Measurements from ENCODE around the gene MBD6. TPM values are rescaled to one million over a fixed set of nuclear protein-coding genes. Genes with fewer than 3 reads are reported as not detected.

MBD6 gene
- polyA plus RNA-seq, 3 donors = 2.4 to 47.7 (median 2.6) TPM

DNA sequence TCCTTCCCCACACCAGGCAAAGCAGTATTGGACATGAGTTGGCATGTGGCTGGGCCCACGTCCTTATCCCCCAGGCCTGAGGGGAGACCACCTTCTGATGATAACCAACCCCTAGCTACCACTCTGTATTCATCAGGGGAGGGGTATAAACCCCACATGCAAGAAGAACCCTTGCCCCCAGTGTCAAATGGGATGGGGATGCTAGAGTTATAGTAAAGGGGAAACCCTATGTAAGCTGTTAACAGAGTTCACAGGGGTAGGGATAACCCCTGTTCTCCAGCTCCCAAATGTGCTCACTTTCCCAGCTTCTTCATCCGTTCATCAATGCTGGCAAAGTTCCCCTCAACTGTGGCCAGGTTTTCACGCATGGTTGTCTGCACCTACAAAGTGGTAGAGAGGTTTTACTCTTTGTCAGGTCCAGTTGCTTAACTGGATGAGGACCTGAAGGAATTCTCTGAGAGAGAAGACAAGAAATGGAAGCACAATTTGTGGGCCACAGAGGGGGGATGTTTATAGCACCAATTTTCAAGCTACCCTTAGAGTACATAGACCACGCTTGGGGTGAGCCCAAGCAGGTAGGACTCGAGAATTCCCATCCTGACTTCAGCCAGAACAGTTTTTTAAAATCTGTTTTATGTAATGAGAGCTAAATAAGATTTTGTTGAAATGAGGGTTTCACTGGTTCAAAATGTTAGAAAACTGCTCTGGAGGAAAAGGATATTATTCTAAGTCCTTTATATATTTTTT lies 7.9 kb downstream of the MBD6 start:
- Histone ChIP-seq H3K9ac (ENCODE audit: insufficient read depth, low read length, poor library complexity, severe bottlenecking) (no peak overlapping the region), H3K27me3 (ENCODE audit: control insufficient read depth in 2 of 2, insufficient read depth in 2 of 2, low read length in 2 of 2) (no peaks in the 10 kb centered on the region), H3K36me3 (replicated peaks in 1 of 2; ENCODE audit: control insufficient read depth in 1 of 2, insufficient read depth in 2 of 2, low read length in 2 of 2) (peaks cover 92 to 99% of the 10 kb centered on the region in 2 donors), H3K4me2 (replicated peaks; ENCODE audit: extremely low read depth, low read length, poor library complexity, severe bottlenecking) (no peak overlapping the region), H3K4me1 (ENCODE audit: control insufficient read depth in 1 of 2, insufficient read depth in 2 of 2, low read length in 2 of 2) (no peaks in the 10 kb centered on the region), H3K9me3 (replicated peaks in 1 of 2; ENCODE audit: control insufficient read depth in 1 of 2, insufficient read depth in 1 of 2, low read length in 2 of 2) (no peaks in the 10 kb centered on the region), H3K79me2 (ENCODE audit: insufficient read depth, low read length) (peaks cover 20% of the 10 kb centered on the region), H4K20me1 (ENCODE audit: insufficient read depth, low read length) (peaks cover 60% of the 10 kb centered on the region), H3K27ac (ENCODE audit: low read depth in 1 of 2, low read length in 2 of 2) (peak overlapping the region in 1 of 2 donors; percentile 49), H3K4me3 (replicated peaks in 1 of 3; ENCODE audit: low read depth in 2 of 3, low read length in 3 of 3) (no peak overlapping the region), H2AFZ (ENCODE audit: insufficient read depth, low read depth, low read length, poor library complexity, severe bottlenecking) (no peak overlapping the region)
- TF ChIP-seq, protein P1, sequence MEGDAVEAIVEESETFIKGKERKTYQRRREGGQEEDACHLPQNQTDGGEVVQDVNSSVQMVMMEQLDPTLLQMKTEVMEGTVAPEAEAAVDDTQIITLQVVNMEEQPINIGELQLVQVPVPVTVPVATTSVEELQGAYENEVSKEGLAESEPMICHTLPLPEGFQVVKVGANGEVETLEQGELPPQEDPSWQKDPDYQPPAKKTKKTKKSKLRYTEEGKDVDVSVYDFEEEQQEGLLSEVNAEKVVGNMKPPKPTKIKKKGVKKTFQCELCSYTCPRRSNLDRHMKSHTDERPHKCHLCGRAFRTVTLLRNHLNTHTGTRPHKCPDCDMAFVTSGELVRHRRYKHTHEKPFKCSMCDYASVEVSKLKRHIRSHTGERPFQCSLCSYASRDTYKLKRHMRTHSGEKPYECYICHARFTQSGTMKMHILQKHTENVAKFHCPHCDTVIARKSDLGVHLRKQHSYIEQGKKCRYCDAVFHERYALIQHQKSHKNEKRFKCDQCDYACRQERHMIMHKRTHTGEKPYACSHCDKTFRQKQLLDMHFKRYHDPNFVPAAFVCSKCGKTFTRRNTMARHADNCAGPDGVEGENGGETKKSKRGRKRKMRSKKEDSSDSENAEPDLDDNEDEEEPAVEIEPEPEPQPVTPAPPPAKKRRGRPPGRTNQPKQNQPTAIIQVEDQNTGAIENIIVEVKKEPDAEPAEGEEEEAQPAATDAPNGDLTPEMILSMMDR (IDR thresholded peaks at IDR 0.05) = no peak
- WGBS (ENCODE audit: insufficient coverage) = 100% methylated on average over 1 of the region's 5 CpGs
- Mint-ChIP-seq H3K4me1 (no peaks in the 10 kb centered on the region), H3K27ac (peak overlapping the region in 3 of 7 donors; percentile 42 to 70 (median 68)), H3K9me3 (peaks cover 0 to 2% (median 0%) of the 10 kb centered on the region in 7 donors), H3K27me3 (ENCODE audit: low read depth in 3 of 3) (no peaks in the 10 kb centered on the region), H3K36me3 (peaks cover 81 to 98% of the 10 kb centered on the region in 2 donors), H3K4me3 (no peak overlapping the region)
- intact Hi-C loops (cut with micrococcal nuclease) = no loop called here
- no peak for DNase-seq

DNA sequence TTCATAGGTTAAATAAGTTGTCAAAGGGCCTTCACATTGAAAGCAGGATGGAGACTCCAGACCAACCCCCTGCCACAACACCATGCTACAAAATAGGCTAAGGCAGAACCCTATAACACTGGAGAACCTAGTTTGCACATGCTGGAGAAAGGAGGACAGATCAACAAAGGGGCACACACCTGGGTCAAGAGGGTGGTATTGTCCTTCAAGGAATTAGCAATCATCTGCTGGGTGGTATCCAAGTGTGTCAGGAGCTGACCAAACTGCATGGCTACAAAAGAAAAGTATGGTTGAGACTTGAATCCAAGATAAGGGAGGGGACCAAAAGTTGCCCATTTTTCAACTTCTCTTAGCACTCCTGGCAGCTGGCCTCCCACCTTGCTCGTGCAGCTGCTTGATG lies 9.2 kb downstream of the MBD6 start:
- Mint-ChIP-seq H3K4me3 (no peak overlapping the region), H3K27me3 (ENCODE audit: low read depth in 3 of 3) (no peaks in the 10 kb centered on the region), H3K36me3 (peaks cover 81 to 96% of the 10 kb centered on the region in 2 donors), H3K27ac (peak overlapping the region in 2 of 7 donors; percentile 5 to 79), H3K4me1 (no peaks in the 10 kb centered on the region), H3K9me3 (peaks cover 0 to 1% (median 0%) of the 10 kb centered on the region in 7 donors)
- TF ChIP-seq, protein P1 (IDR thresholded peaks at IDR 0.05) = no peak
- WGBS (ENCODE audit: insufficient coverage) = 100% methylated on average over 1 of the region's 1 CpG
- intact Hi-C loops (cut with micrococcal nuclease) = no loop called here
- H3K9me3 ChIP-seq (replicated peaks in 1 of 2; ENCODE audit: control insufficient read depth in 1 of 2, insufficient read depth in 1 of 2, low read length in 2 of 2) = no peaks in the 10 kb centered on the region
- peaks cover 47% of the 10 kb centered on the region for H4K20me1 ChIP-seq (ENCODE audit: insufficient read depth, low read length)
- peaks cover 8% of the 10 kb centered on the region for H3K79me2 ChIP-seq (ENCODE audit: insufficient read depth, low read length)
- H3K4me2 ChIP-seq (replicated peaks; ENCODE audit: extremely low read depth, low read length, poor library complexity, severe bottlenecking) = no peak overlapping the region
- H3K36me3 ChIP-seq (replicated peaks in 1 of 2; ENCODE audit: control insufficient read depth in 1 of 2, insufficient read depth in 2 of 2, low read length in 2 of 2) = peaks cover 84 to 99% of the 10 kb centered on the region in 2 donors
- no peaks in the 10 kb centered on the region for H3K4me1 ChIP-seq (ENCODE audit: control insufficient read depth in 1 of 2, insufficient read depth in 2 of 2, low read length in 2 of 2)
- H3K27me3 ChIP-seq (ENCODE audit: control insufficient read depth in 2 of 2, insufficient read depth in 2 of 2, low read length in 2 of 2) = no peaks in the 10 kb centered on the region
- no peak overlapping the region for H3K9ac ChIP-seq (ENCODE audit: insufficient read depth, low read length, poor library complexity, severe bottlenecking)
- H2AFZ ChIP-seq (ENCODE audit: insufficient read depth, low read depth, low read length, poor library complexity, severe bottlenecking) = no peak overlapping the region
- H3K4me3 ChIP-seq (replicated peaks in 1 of 3; ENCODE audit: low read depth in 2 of 3, low read length in 3 of 3) = no peak overlapping the region
- DNase-seq = no peak
- no peak overlapping the region for H3K27ac ChIP-seq (ENCODE audit: low read depth in 1 of 2, low read length in 2 of 2)

Measured in CD14-positive monocyte (primary cell).